T-helper 9 cell (primary cell): Measurements from ENCODE around the gene SLC45A2.
"Not testable (repeated sequence)": the region's sequence is repeated elsewhere in the genome, so short reads cannot be mapped to it uniquely, and the experiment has no call there.

Experiments used
- DNase-seq: peaks from one replicate; pipeline ENCODE4 v3.0.0-alpha.2; 2020

Gene SLC45A2

GRCh38 chr5:33964132-33964700, 20.3 kb downstream of the SLC45A2 start:
- DNase-seq = no peak

GRCh38 chr5:33958176-33958575, 26.3 kb downstream of the SLC45A2 start:
- DNase-seq = no peak

- no peak for DNase-seq
Measured at GRCh38 chr5:33957577-33958150, 26.8 kb downstream of the SLC45A2 start.

DNA sequence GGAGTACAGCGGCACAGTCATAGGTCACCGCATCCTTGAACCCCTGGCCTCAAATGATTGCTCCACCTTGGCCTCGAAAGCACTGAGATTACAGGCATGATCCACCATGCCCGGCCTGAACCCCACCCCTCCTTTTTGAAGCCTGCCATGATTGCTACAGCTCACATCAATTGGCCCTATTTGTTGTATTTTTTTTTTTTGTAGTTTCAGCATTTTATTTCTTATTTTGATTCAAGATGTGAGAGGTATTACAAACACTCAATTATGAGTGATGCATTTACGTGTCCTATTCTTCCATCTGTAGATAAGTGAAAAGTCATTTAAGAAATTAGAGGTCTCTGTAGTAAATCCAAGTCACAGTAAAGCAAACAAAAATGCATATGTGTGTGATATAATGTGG, 32.3 kb downstream of the SLC45A2 start:
- DNase-seq = not testable (repeated sequence)

DNA sequence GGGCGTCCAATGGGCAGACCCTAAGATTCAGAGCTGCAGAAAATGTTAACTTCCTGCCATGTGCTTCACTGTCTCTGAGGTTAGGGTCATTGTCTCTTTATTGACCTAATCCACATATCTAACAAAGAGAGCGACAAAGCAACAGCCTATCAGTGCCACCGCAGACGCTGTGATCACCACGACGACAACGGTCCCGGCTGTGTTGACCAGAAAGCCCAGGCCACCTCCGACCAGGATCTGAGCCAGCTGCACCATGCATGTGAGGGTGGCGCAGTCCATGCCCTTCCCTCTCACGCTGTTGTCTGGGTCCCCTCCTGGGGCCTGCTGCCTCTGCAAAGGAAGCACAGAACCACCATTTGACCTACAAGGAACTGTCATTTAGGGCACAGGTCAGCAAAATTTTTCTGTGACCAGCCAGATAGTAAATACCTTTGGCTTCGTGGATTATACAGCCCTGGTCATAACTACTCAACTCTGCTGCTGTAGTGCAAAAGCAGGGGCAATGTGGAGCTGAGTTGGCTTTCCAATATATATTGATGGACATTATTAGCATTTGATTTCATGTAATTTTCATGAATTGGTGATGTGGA, 39.9 kb downstream of the SLC45A2 start:
- DNase-seq = no peak

DNA sequence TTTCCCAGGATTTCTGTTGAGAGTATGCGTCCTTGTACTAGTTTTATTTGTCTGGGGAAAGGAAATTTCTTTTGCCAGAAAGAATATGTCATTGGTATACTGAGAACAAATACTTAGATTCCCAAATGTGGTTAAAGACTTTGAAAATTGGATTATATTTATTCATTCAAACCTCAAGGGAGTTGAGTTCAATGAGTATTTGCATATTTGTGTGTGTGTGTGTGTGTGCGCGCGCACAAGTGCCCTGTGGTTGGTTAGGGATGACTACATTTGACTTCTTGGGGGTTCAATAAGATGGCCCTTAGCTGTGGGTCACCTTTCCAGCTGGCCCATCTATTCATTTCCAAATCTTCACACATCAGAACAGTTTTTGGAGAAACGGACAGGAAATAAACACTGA, 43.4 kb downstream of the SLC45A2 start:
- no peak for DNase-seq

GRCh38 chr5:33939556-33940262, 44.8 kb downstream of the SLC45A2 start:
- no peak for DNase-seq

GRCh38 chr5:33938881-33939280, 45.6 kb downstream of the SLC45A2 start:
- DNase-seq = no peak

DNA sequence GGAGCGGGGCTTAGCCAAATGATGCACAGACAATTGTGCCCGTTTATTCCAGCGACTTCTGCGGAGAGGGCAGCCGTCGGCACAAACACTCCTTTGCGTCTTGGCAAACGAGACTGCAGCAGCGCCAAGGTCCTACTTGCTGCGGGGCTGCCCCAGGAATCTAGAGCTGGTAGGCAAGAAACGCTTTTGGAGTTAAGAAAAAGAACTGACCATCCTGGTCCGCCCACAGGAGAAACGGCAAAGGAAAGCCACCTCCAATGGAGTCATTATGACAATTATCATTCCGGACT, 46.0 kb downstream of the SLC45A2 start:
- DNase-seq = no peak

GRCh38 chr5:33937707-33938506, 46.6 kb downstream of the SLC45A2 start:
- no peak for DNase-seq

- no peak for DNase-seq
Measured at GRCh38 chr5:33937017-33937706, 47.3 kb downstream of the SLC45A2 start.

GRCh38 chr5:33936381-33937016, 48.0 kb downstream of the SLC45A2 start, which contains the start of gene RXFP3:
RXFP3 (plus strand) TSS chr5:33936386; CDS start chr5:33936741, 355 bp downstream.
- no peak for DNase-seq

- no peak for DNase-seq
Measured at GRCh38 chr5:33936004-33936380, 48.5 kb downstream of the SLC45A2 start.

- no peak for DNase-seq
Measured at GRCh38 chr5:33934176-33934575, 50.3 kb downstream of the SLC45A2 start.

- DNase-seq = no peak
Measured at GRCh38 chr5:33933723-33934169, 50.7 kb downstream of the SLC45A2 start.

- no peak for DNase-seq
Measured at GRCh38 chr5:33931136-33931535, 53.4 kb downstream of the SLC45A2 start.

GRCh38 chr5:33929925-33930690, 54.4 kb downstream of the SLC45A2 start:
- DNase-seq = no peak

DNA sequence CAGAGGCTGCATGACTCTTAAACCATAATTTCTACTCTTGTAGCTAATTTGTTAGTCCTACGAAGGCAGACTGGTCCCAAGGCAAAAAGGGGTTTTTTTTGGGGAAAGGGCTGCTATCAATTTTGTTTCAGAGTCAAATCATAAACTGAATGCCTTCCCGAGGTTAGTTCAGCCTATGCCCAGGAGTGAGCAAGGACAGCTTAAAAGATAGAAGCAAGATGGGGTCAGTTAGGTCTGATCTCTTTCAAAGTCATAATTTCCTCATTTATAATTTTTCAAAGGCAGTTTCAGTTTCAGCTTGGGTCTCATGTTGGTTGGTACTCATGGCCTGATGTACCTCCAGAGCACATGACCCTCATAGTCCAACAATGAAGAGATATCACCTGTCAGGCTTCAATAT, 56.2 kb downstream of the SLC45A2 start:
- DNase-seq = no peak

- no peak for DNase-seq
Measured at GRCh38 chr5:33927685-33928084, 56.8 kb downstream of the SLC45A2 start.

- no peak for DNase-seq
Measured at GRCh38 chr5:33925278-33925677, 59.2 kb downstream of the SLC45A2 start.

DNA sequence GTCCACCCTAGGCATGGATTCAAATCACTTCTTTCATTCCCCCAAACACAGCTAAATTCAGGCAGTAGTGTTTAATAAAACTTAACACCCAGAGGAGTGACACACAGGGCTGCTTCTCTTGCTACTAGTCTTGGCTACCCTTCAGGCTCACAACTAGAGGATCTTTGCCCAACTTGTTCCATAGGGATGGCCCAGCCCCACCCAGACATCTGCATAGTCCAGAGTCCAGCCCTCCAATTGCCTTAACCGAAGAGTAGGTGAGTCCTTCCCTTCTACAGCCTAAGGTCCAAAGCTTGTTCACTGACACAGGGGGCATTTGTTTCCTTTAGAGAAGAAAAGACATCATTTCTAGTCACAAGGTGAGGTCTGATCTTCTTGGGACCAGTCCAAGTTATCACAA, 63.5 kb downstream of the SLC45A2 start:
- DNase-seq = no peak
